H9 (cell line): ENCODE data around the gene SYMPK. TPM values are rescaled to one million over a fixed set of nuclear protein-coding genes. Genes with fewer than 3 reads are reported as not detected.

Source experiments
- DNase-seq: peaks from one replicate; pipeline ENCODE4 v3.0.0-alpha.2; 2017
- H2AFZ ChIP-seq: one replicate; pipeline ENCODE4 v1.6.1; 2013; ENCODE audit warnings: mild to moderate bottlenecking, low read length, control low read depth, moderate library complexity
- H2AK5ac ChIP-seq: 2 replicates; pipeline ENCODE4 v1.6.1; 2013; ENCODE audit warnings: low read length, control low read depth, mixed read lengths; ENCODE audit not compliant: insufficient read length
- H2BK120ac ChIP-seq: one replicate; pipeline ENCODE4 v1.6.1; 2013; ENCODE audit warnings: low read depth, mild to moderate bottlenecking, low read length, control low read depth, inconsistent platforms; ENCODE audit not compliant: poor library complexity, severe bottlenecking
- H2BK12ac ChIP-seq: 2 replicates; pipeline ENCODE4 v1.6.1; 2013; ENCODE audit warnings: low read length, control low read depth, mixed read lengths, low read depth; ENCODE audit not compliant: insufficient read length
- H2BK15ac ChIP-seq: 2 replicates; pipeline ENCODE4 v1.6.1; 2013; ENCODE audit warnings: low read depth, low read length, control low read depth
- H2BK20ac ChIP-seq: one replicate; pipeline ENCODE4 v1.6.1; 2013; ENCODE audit warnings: low read depth, mild to moderate bottlenecking, low read length, control low read depth, inconsistent platforms; ENCODE audit not compliant: poor library complexity, severe bottlenecking
- H2BK5ac ChIP-seq: 2 replicates; pipeline ENCODE4 v1.6.1; 2013; ENCODE audit warnings: low read length, control low read depth, mixed read lengths; ENCODE audit not compliant: insufficient read length
- H3K14ac ChIP-seq: 2 replicates; pipeline ENCODE4 v1.6.1; 2013; ENCODE audit warnings: low read length, control low read depth; ENCODE audit not compliant: insufficient read depth
- H3K18ac ChIP-seq: 2 replicates; pipeline ENCODE4 v1.6.1; 2013; ENCODE audit warnings: low read depth, mild to moderate bottlenecking, mixed read lengths, low read length, control low read depth; ENCODE audit not compliant: insufficient read length
- H3K23ac ChIP-seq: 2 replicates; pipeline ENCODE4 v1.6.1; 2013; ENCODE audit warnings: low read length, control low read depth, mixed read lengths, low read depth; ENCODE audit not compliant: insufficient read length
- H3K23me2 ChIP-seq: 2 replicates; pipeline ENCODE4 v1.6.1; 2013; ENCODE audit warnings: low read depth, mild to moderate bottlenecking, mixed read lengths, low read length, control low read depth; ENCODE audit not compliant: insufficient read length, poor library complexity, severe bottlenecking
- H3K27ac ChIP-seq: 2 replicates; pipeline ENCODE4 v1.5.1; 2013; ENCODE audit warnings: low read length, control low read depth, mixed read lengths, low read depth; ENCODE audit not compliant: insufficient read length
- H3K27me3 ChIP-seq: 2 replicates; pipeline ENCODE4 v1.6.1; 2013; ENCODE audit warnings: low read length, control low read depth, inconsistent platforms; ENCODE audit not compliant: insufficient read depth
- H3K4ac ChIP-seq: 2 replicates; pipeline ENCODE4 v1.6.1; 2013; ENCODE audit warnings: low read depth, mild to moderate bottlenecking, control low read depth, inconsistent platforms, low read length, moderate library complexity
- H3K4me1 ChIP-seq: 2 replicates; pipeline ENCODE4 v1.6.1; 2013; ENCODE audit warnings: low read length, control low read depth, inconsistent platforms; ENCODE audit not compliant: insufficient read depth
- H3K4me2 ChIP-seq: 2 replicates; pipeline ENCODE4 v1.6.1; 2013; ENCODE audit warnings: low read length, control low read depth, mixed read lengths; ENCODE audit not compliant: insufficient read length, insufficient read depth
- H3K56ac ChIP-seq: 2 replicates; pipeline ENCODE4 v1.6.1; 2013; ENCODE audit warnings: low read depth, mild to moderate bottlenecking, mixed read lengths, low read length, control low read depth; ENCODE audit not compliant: insufficient read length
- H3K79me1 ChIP-seq: 2 replicates; pipeline ENCODE4 v1.6.1; 2013; ENCODE audit warnings: low read depth, mild to moderate bottlenecking, moderate library complexity, low read length, control low read depth, inconsistent platforms; ENCODE audit not compliant: insufficient read depth, poor library complexity, severe bottlenecking
- H3K79me2 ChIP-seq: 2 replicates; pipeline ENCODE4 v1.6.1; 2013; ENCODE audit warnings: low read length, control low read depth, inconsistent platforms; ENCODE audit not compliant: insufficient read depth
- H3K9ac ChIP-seq: 2 replicates; pipeline ENCODE4 v1.6.1; 2013; ENCODE audit warnings: low read length, control low read depth, mixed read lengths; ENCODE audit not compliant: insufficient read length; ENCODE audit errors: extremely low read depth
- H3K9me3 ChIP-seq: one replicate; pipeline ENCODE4 v1.6.1; 2013; ENCODE audit warnings: low read depth, low read length, inconsistent platforms; ENCODE audit not compliant: control insufficient read depth
- H3T11ph ChIP-seq: one replicate; pipeline ENCODE4 v1.6.1; 2013; ENCODE audit warnings: mild to moderate bottlenecking, low read length, control low read depth, inconsistent platforms
- H4K20me1 ChIP-seq: one replicate; pipeline ENCODE4 v1.6.1; 2013; ENCODE audit not compliant: control insufficient read depth, insufficient read length, insufficient read depth
- H4K5ac ChIP-seq: 2 replicates; pipeline ENCODE4 v1.6.1; 2013; ENCODE audit warnings: low read depth, mild to moderate bottlenecking, mixed read lengths, low read length, control low read depth; ENCODE audit not compliant: insufficient read length
- H4K8ac ChIP-seq: replicated peaks from 2 replicates; pipeline ENCODE4 v1.6.1; 2013; ENCODE audit warnings: low read length, control low read depth, mixed read lengths, low read depth; ENCODE audit not compliant: insufficient read length
- H4K91ac ChIP-seq: 2 replicates; pipeline ENCODE4 v1.6.1; 2013; ENCODE audit warnings: low read depth, mild to moderate bottlenecking, moderate library complexity, mixed read lengths, low read length, control low read depth; ENCODE audit not compliant: insufficient read length
- H3K27ac Mint-ChIP-seq, 3 experiments: 2 replicates in 2 of 3; 3 replicates in 1 of 3; pipeline ENCODE4 v1.8.0; 2020 to 2021; ENCODE audit warnings: mixed read lengths in 3 of 3, mild to moderate bottlenecking in 1 of 3, moderate library complexity in 1 of 3
- H3K27me3 Mint-ChIP-seq: 2 replicates; pipeline ENCODE4 v1.8.0; 2021; ENCODE audit warnings: low read depth, mild to moderate bottlenecking, moderate library complexity, mixed read lengths
- H3K36me3 Mint-ChIP-seq, 3 experiments: 2 replicates in 2 of 3; 3 replicates in 1 of 3; pipeline ENCODE4 v1.8.0; 2020 to 2021; ENCODE audit warnings: low read depth in 3 of 3, mixed read lengths in 3 of 3; ENCODE audit not compliant: insufficient read depth in 1 of 3
- H3K4me1 Mint-ChIP-seq, 2 experiments: 2 replicates each; pipeline ENCODE4 v1.8.0; 2020; ENCODE audit warnings: mixed read lengths in 2 of 2
- H3K4me3 Mint-ChIP-seq, 2 experiments: 2 replicates in 1 of 2; 3 replicates in 1 of 2; pipeline ENCODE4 v1.8.0; 2020 to 2021; ENCODE audit warnings: mild to moderate bottlenecking in 2 of 2, mixed read lengths in 2 of 2, moderate library complexity in 1 of 2
- H3K9me3 Mint-ChIP-seq, 2 experiments: 2 replicates in 1 of 2; 3 replicates in 1 of 2; pipeline ENCODE4 v1.8.0; 2020; ENCODE audit warnings: mild to moderate bottlenecking in 2 of 2, mixed read lengths in 2 of 2, moderate library complexity in 1 of 2
- CTCF ChIP-seq: fragments of 200-600 bp; sonication (generic); conservative IDR thresholded peaks from 3 replicates; pipeline ENCODE4 v1.8.0; 2021; ENCODE audit warnings: antibody characterized with exemption, mild to moderate bottlenecking
- WGBS: extraction: QIAGEN DNeasy Blood & Tissue Kit; methylation state at CpG from one replicate; pipeline ENCODE4 v1.1.7; 2013; ENCODE audit warnings: missing lambda C conversion rate, low lambda C conversion rate, mixed read lengths; ENCODE audit not compliant: insufficient read length; ENCODE audit errors: extremely low coverage; 5-methylcytosine and 5-hydroxymethylcytosine counted together
- total RNA-seq: library from RNA; stranded (reverse); gene quantifications from 2 replicates; pipeline ENCODE4 v1.2.1, GENCODE V29; 2021

The SYMPK gene
- total RNA-seq, 1 experiment from 2014 or later, result 104 TPM

- no peak overlapping the region; a peak in 2 of 7 replicates for H3K27ac Mint-ChIP-seq
- no peak overlapping the region for H3K27ac ChIP-seq
Observed at GRCh38 chr19:45781214-45782161, 81.5 kb downstream of the SYMPK start.

More at GRCh38 chr19:45781214-45782161, 81.5 kb downstream of the SYMPK start:
- Histone ChIP-seq H2BK15ac (no peak overlapping the region), H3K23me2 (peaks cover 6% of the 10 kb centered on the region), H2BK20ac (no peak overlapping the region), H3K23ac (no peak overlapping the region), H2AFZ (no peak overlapping the region), H3K79me1 (no peaks in the 10 kb centered on the region), H3K27me3 (no peaks in the 10 kb centered on the region; the same call in 1 of the 2 replicates), H2BK120ac (no peak overlapping the region), H4K91ac (no peak overlapping the region), H3K18ac (no peak overlapping the region), H3K79me2 (no peaks in the 10 kb centered on the region), H3K4me1 (peaks cover 3% of the 10 kb centered on the region; the same call in 1 of the 2 replicates), H3T11ph (no peak overlapping the region), H3K4me2 (no peak overlapping the region), H2BK12ac (no peak overlapping the region), H2AK5ac (no peak overlapping the region), H4K20me1 (no peaks in the 10 kb centered on the region), H3K9me3 (no peaks in the 10 kb centered on the region), H3K4ac (no peak overlapping the region), H2BK5ac (no peak overlapping the region), H3K14ac (no peak overlapping the region; the same call in 1 of the 2 replicates), H4K5ac (no peak overlapping the region), H3K56ac (no peak overlapping the region), H4K8ac (no peak overlapping the region), H3K9ac (no peak overlapping the region)
- WGBS, result no CpG with 5 or more reads among the region's 17 CpGs
- Mint-ChIP-seq H3K4me3 (no peak overlapping the region), H3K4me1 (peaks cover 23 to 42% of the 10 kb centered on the region in 2 experiments), H3K36me3 (peaks cover 13 to 43% (median 37%) of the 10 kb centered on the region in 3 experiments; a peak in 6 of 7 replicates), H3K27me3 (peaks cover 18% of the 10 kb centered on the region), H3K9me3 (no peaks in the 10 kb centered on the region)
- TF ChIP-seq CTCF, result no peak
- no peak for DNase-seq
